Esophagus muscularis mucosa (tissue), 4 donors: ENCODE results near the gene FBXL4. TPM values are rescaled to one million over a fixed set of nuclear protein-coding genes. Genes with fewer than 3 reads are reported as not detected.

Source experiments
- DNase-seq: peaks from one replicate; pipeline ENCODE4 v3.0.0-alpha.2; 2017; ENCODE audit errors: extremely low spot score
- H3K27ac ChIP-seq, 4 donors: fragments of 200-600 bp; sonication (generic); replicated peaks in 1 of 4; 1 replicate in 3 of 4; 2 replicates in 1 of 4; pipeline ENCODE4 v1.5.1; 2016 to 2019; ENCODE audit warnings: mild to moderate bottlenecking in 1 of 4
- H3K27me3 ChIP-seq, 4 donors: fragments of 200-600 bp; sonication (generic); one replicate each; pipeline versions ENCODE4 v1.5.1 to v1.6.0; 2016 to 2019
- H3K36me3 ChIP-seq, 4 donors: fragments of 200-600 bp; sonication (generic); one replicate each; pipeline ENCODE4 v1.5.1; 2016 to 2019
- H3K4me1 ChIP-seq, 4 donors: fragments of 200-600 bp; sonication (generic); one replicate each; pipeline ENCODE4 v1.5.1; 2016 to 2019
- H3K4me3 ChIP-seq, 4 donors: fragments of 200-600 bp; sonication (generic); 1 replicate in 2 of 4; 2 replicates in 2 of 4; pipeline ENCODE4 v1.5.1; 2016 to 2019; ENCODE audit warnings: mild to moderate bottlenecking in 4 of 4, moderate library complexity in 1 of 4
- H3K9me3 ChIP-seq, 4 donors: fragments of 200-600 bp; sonication (generic); 1 replicate in 3 of 4; 2 replicates in 1 of 4; pipeline ENCODE4 v1.5.1; 2016 to 2019
- CTCF ChIP-seq, 3 experiments: fragments of 200-600 bp in 2 of 3; fragments of 450-650 bp in 1 of 3; sonication (generic) in 2 of 3; IDR thresholded peaks; one replicate each; pipeline ENCODE4 v1.5.1; 2017 to 2019; ENCODE audit warnings: antibody characterized with exemption in 3 of 3, mild to moderate bottlenecking in 2 of 3, moderate library complexity in 1 of 3
- EP300 ChIP-seq: sonication (generic); formaldehyde crosslinking; IDR thresholded peaks from one replicate; pipeline ENCODE4 v1.6.1; 2017; ENCODE audit warnings: antibody characterized with exemption
- POLR2A ChIP-seq: fragments of 450-650 bp; IDR thresholded peaks from one replicate; pipeline ENCODE4 v1.6.1; 2017; ENCODE audit warnings: antibody characterized with exemption, moderate library complexity, mild to moderate bottlenecking, low read depth
- POLR2AphosphoS5 ChIP-seq, 2 donors: sonication (generic); formaldehyde crosslinking; IDR thresholded peaks; one replicate each; pipeline ENCODE4 v1.6.1; 2017; ENCODE audit warnings: antibody characterized with exemption in 2 of 2
- WGBS: methylation state at CpG from one replicate; pipeline ENCODE4 v1.1.5; 2018; 5-methylcytosine and 5-hydroxymethylcytosine counted together
- intact Hi-C: fragments of 100-400 bp; cut with DNase I; formaldehyde crosslinking; loops from one replicate; pipeline ENCODE4 v1.15.1; 2023
- total RNA-seq, 4 donors: library from RNA; depleted of rRNA; stranded (reverse); fragments of >200 nt; gene quantifications; one replicate each; pipeline versions ENCODE4 v1.1.0 to v1.2.1, GENCODE V29; 2016

The FBXL4 gene
- total RNA-seq, 4 donors from 2014 or later = 11.8 to 17.8 (median 15.6) TPM

DNA sequence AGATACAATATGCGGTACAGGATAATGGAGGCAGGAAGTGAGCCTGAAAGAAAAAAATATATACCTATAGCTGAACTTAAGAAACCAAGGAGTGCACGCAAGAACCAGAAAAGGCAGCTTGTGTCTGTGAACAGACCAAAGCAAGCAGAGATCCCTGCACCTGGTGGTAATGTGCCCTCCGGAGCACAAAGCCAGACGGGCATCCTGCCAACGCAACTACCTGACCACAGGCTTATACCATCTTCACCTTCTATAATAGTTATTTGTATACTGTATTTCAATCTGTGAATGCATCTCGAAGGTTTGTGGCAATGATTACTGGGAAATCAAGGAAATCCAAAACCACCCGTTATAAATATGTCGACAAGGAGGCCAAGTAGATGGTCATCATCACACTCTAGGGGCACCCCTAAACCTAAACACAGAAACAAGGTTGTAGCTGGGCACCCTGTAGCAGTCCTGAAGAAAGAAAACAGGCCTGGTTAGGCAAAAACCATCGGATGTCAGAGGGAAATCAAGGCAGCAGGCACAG, 801 bp downstream of the FBXL4 start:
- no peaks in the 10 kb centered on the region for H3K36me3 ChIP-seq

DNA sequence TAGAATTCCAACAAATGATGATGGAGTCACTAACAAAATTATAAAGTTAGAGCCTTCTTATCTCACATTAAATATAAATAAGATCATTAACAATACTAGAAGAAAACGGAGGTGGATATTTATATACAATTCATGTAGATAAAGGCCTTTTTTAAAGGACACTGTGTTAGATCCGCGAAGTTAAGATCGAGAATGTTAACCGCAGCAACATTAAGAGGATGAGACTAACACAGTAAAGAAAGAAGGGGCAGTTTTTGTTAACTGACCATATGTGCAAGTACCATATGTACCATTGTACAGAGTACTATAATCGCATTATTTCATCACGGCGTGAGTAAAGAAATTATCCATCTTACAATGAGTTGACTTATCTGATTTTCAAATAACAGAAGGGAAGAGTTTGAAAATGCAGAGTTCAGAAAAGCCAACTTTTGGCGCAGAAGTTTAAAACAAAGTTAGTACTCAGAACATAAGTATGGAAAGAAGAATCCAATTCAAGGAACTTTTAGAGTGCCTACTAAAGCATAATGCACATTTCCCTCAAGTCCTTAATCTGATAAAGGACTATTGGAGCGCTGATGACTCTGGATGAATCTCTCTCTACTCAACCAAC, 1.4 kb downstream of the FBXL4 start:
- 84% methylated on average over 10 of the region's 10 CpGs for WGBS
- Histone ChIP-seq H3K27me3 (no peaks in the 10 kb centered on the region), H3K36me3 (no peaks in the 10 kb centered on the region), H3K4me1 (peaks cover 7 to 33% (median 32%) of the 10 kb centered on the region in 4 donors), H3K9me3 (peaks cover 0 to 4% (median 0%) of the 10 kb centered on the region in 4 donors), H3K27ac (peak overlapping the region in 3 of 4 donors; percentile 87 to 92 (median 92)), H3K4me3 (peak overlapping the region; percentile 84 to 96 (median 92))
- intact Hi-C loops = no loop called here
- TF ChIP-seq POLR2A (no peak), POLR2AphosphoS5 (IDR thresholded peaks at IDR 0.05) (no peak), CTCF (IDR thresholded peaks at IDR 0.05) (no peak), EP300 (no peak)
- DNase-seq = no peak

More for the DNA sequence above, 801 bp downstream of the FBXL4 start:
- Histone ChIP-seq H3K9me3 (peaks cover 0 to 4% (median 0%) of the 10 kb centered on the region in 4 donors), H3K4me3 (peak overlapping the region; percentile 84 to 96 (median 92)), H3K4me1 (peaks cover 7 to 33% (median 32%) of the 10 kb centered on the region in 4 donors), H3K27me3 (no peaks in the 10 kb centered on the region), H3K27ac (peak overlapping the region; percentile 87 to 94 (median 92))
- 9% methylated on average over 9 of the region's 9 CpGs for WGBS
- TF ChIP-seq POLR2AphosphoS5 (IDR thresholded peaks at IDR 0.05) (no peak), POLR2A (no peak)
- intact Hi-C loops = no loop called here
- DNase-seq = no peak

DNA sequence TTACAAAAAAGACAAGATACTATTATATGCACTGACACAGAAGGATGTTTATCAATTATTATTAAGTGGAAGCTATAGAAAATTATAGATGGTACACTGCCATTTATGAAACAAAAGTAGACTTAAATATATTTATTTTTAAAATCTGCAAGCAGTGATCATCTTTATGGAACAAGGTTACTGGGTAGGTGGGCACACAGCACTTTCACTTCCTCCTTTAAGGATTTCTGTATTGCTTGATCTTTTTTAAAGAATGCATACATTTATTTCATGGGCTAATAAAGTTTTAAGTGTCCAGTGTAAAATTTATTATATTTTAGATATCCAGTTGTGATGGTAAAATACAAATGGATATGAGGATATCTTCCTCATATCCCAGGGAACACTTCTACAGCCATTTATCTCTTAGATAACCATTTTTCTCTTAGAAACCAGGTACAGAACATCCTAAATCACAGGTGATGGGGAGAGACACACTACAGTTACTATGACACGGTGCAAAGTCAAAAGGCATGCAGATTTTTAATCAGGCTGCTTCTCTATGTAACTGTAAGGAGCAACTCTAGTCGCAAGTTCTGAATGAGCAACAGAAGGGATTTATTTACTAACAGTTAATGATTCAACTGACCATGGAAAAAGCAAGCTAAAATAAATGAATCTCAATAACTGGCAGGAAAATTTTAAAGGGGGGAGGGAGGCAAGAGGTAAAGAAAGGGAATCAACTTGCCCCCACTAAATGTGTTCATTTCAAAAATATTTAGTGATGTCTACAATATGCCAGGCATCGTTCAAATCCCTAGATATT, 2.2 kb downstream of the FBXL4 start:
- WGBS = 87% methylated on average over 3 of the region's 3 CpGs
- Histone ChIP-seq H3K4me3 (no peak overlapping the region), H3K4me1 (peaks cover 7 to 33% (median 32%) of the 10 kb centered on the region in 4 donors), H3K36me3 (no peaks in the 10 kb centered on the region), H3K27ac (no peak overlapping the region), H3K9me3 (peaks cover 0 to 4% (median 0%) of the 10 kb centered on the region in 4 donors), H3K27me3 (no peaks in the 10 kb centered on the region)
- intact Hi-C loops = no loop called here
- no peak for DNase-seq
- TF ChIP-seq EP300 (no peak), CTCF (IDR thresholded peaks at IDR 0.05) (no peak), POLR2AphosphoS5 (IDR thresholded peaks at IDR 0.05) (no peak), POLR2A (no peak)

DNA sequence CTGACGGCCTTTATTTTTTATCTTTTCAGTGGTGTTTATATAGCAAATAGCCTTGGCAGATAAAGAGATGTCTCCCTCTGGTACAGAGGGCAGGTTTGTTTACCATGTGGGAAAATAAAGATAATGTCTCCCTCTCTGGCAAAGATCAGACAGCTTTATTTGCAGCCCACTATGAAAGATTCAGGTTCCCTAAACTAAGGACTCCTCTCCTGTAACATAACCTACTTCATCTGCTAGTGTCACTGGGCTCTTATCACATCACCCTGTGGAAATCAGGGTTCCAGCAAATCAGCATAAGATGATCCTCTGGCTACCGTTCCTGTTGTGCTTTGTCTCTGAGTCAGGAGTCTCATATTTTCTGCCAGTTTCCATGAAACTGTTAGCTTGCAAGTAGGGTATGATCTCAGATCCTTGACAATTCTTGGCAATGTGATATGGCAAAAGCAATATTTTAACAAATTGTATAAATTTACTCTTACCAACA, 3.1 kb downstream of the FBXL4 start:
- Histone ChIP-seq H3K36me3 (no peaks in the 10 kb centered on the region), H3K4me3 (no peak overlapping the region), H3K4me1 (peaks cover 7 to 33% (median 32%) of the 10 kb centered on the region in 4 donors), H3K27ac (no peak overlapping the region), H3K9me3 (peaks cover 0 to 11% (median 3%) of the 10 kb centered on the region in 4 donors), H3K27me3 (no peaks in the 10 kb centered on the region)
- WGBS = 53% methylated on average over 2 of the region's 2 CpGs
- DNase-seq = no peak
- intact Hi-C loops = no loop called here
- no peak for TF ChIP-seq POLR2AphosphoS5 (IDR thresholded peaks at IDR 0.05)
- no peak for TF ChIP-seq EP300
- TF ChIP-seq CTCF (IDR thresholded peaks at IDR 0.05) = no peak
- TF ChIP-seq POLR2A = no peak

DNA sequence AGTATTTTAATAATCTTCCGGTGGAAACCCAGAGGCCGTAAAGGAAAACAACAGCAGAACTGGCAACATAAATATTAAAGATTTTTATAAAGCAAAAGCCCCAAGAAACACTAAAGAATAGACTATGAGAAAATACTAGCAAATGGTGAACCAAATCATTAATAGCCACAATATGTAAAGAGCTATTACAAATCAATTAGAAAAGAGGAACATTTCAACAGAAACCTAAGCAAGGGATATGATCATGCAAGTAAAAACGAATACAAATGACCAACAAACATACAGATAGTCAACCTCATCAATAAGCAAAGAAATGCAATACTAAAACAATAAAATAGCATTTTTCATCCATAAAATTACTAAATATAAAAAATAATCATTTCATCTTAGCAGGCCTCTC, 3.6 kb downstream of the FBXL4 start:
- no peak overlapping the region for H3K4me3 ChIP-seq
- intact Hi-C loops = no loop called here
- no peaks in the 10 kb centered on the region for H3K27me3 ChIP-seq
- DNase-seq = no peak
- H3K4me1 ChIP-seq = peaks cover 7 to 33% (median 32%) of the 10 kb centered on the region in 4 donors
- no peaks in the 10 kb centered on the region for H3K36me3 ChIP-seq
- TF ChIP-seq POLR2A = no peak
- no peak for TF ChIP-seq CTCF (IDR thresholded peaks at IDR 0.05)
- no peak for TF ChIP-seq EP300
- no peak overlapping the region for H3K27ac ChIP-seq
- 94% methylated on average over 3 of the region's 3 CpGs for WGBS
- peaks cover 0 to 15% (median 6%) of the 10 kb centered on the region in 4 donors for H3K9me3 ChIP-seq
